Ecto neural progenitor cell (in vitro differentiated cells): ENCODE results near the gene STK11.

Source experiments
- DNase-seq: peaks from one replicate; pipeline ENCODE4 v3.0.0-alpha.2; 2018; ENCODE audit warnings: low spot score

The STK11 gene

GRCh38 chr19:1262623-1263123, 57.1 kb downstream of the STK11 start:
- DNase-seq = peak; percentile 77

- no peak for DNase-seq
Observed at GRCh38 chr19:1263188-1263587, 57.6 kb downstream of the STK11 start.

GRCh38 chr19:1264801-1265614, 59.4 kb downstream of the STK11 start:
- DNase-seq = peak; percentile 86

GRCh38 chr19:1265615-1266128, 60.1 kb downstream of the STK11 start:
- DNase-seq = peak; percentile 72

GRCh38 chr19:1266129-1266915, 60.7 kb downstream of the STK11 start:
- peak; percentile 90 for DNase-seq

GRCh38 chr19:1266916-1267476, 61.4 kb downstream of the STK11 start:
- peak; percentile 92 for DNase-seq

GRCh38 chr19:1267477-1268225, 62.1 kb downstream of the STK11 start:
- no peak for DNase-seq

GRCh38 chr19:1268226-1269064, 62.9 kb downstream of the STK11 start:
- no peak for DNase-seq

GRCh38 chr19:1269065-1269477, 63.5 kb downstream of the STK11 start, which contains the start of gene CIRBP:
CIRBP (plus strand) TSS chr19:1269332; CDS start chr19:1270934, 1,602 bp downstream.
- peak; percentile 99 for DNase-seq

- peak; percentile 89 for DNase-seq
Observed at GRCh38 chr19:1269478-1270212, 64.1 kb downstream of the STK11 start.

GRCh38 chr19:1270213-1270853, 64.8 kb downstream of the STK11 start:
- no peak for DNase-seq

GRCh38 chr19:1270854-1271527, 65.4 kb downstream of the STK11 start:
- DNase-seq = no peak

GRCh38 chr19:1271528-1272422, 66.2 kb downstream of the STK11 start:
- DNase-seq = no peak

- DNase-seq = no peak
Observed at GRCh38 chr19:1272423-1273262, 67.1 kb downstream of the STK11 start.

- no peak for DNase-seq
Observed at GRCh38 chr19:1273263-1274041, 67.9 kb downstream of the STK11 start.
